Cerebellar cortex (tissue), 1 donor: ENCODE measurements around the gene CHRNA10.
"Not testable (repeated sequence)": the region's sequence is repeated elsewhere in the genome, so short reads cannot be mapped to it uniquely, and the experiment has no call there.

Experiments
- DNase-seq: peaks from one replicate; pipeline ENCODE4 v3.0.0-alpha.2; 2015; ENCODE audit warnings: low spot score

Gene CHRNA10

DNA sequence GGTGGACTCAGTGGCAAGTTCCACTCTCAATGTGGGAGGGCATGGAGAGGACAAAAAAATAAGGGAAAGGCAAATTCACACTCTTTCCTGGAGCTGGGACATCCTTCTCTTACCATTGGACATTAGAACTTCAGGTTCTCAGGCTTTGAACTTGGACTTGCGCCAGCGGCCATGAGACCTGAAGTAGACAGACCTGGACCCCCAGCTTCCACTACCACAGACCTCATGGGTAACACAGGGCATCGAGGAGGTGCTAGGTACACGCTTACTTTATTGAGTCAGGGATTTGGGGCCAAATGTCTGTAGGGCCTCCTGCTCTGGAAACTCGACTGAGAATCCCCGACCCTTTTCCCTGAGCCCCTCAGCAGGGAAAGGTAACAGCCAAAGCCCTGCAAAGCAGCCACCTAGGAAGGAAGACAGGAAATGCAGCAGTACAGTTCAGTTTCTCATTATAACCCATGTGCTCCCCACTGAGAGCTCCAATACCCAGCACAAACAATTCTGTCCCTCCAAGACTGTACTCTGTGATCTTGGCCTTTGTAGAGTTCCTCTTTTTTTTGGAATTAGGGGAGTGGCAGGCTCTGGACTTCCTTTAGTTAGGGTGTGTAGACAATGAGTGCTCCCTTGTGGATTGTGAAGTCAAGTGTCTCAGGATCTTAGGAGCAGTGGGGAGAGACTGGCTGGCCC is 5.7 kb downstream of the CHRNA10 start:
- no peak for DNase-seq

DNA sequence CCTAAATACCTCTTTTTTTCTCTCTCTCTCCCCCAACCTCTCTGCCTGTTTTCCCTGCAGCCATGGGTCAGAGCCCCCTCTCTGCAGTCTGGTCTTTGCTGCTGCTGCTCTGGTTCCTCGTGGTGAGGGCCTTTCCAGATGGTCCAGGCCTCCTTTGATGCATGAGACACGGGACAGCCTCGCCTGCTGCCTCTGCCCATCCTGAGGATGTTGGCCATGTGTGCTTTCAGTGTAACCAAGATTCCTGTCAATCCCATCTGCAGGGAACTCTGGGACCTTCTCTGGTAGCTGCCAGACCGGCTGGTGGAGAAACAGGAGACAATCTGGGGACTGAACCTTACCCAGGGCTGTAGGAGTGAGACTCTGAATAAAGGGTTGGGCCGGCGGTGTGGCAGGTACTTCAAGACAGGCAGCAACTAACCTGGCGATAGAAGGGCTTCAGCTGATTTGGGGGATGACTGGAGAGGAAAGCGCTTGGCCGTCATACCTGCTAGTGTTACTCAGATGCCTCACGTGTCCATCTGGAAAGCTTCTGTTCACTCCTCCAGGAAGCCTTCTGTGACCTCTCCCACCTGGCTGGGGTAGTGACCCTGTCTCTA is 7.1 kb downstream of the CHRNA10 start:
- DNase-seq = no peak

- DNase-seq = no peak
Observed at GRCh38 chr11:3662856-3663255, 8.3 kb downstream of the CHRNA10 start.

DNA sequence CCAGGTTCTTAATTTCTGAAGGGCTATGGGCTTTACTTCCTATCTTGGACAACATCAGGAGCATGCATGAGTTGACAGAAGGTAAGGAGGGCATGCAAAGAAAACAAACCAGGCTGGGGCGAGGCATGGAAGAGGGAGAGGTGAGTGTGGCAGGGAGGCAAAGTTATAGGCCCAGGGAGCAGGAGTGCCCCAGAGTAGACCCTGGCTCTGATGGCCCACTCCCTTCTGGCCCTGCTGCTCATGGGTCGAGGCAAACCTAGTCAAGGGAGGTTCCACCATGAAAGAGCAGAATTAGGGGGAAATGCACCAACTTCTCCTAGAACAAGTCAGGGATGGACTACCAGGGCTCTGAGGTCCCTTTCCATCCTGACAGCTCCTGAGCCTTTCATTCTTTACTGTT is 10.2 kb downstream of the CHRNA10 start:
- no peak for DNase-seq

GRCh38 chr11:3659595-3660515 is 11.3 kb downstream of the CHRNA10 start:
- no peak for DNase-seq

DNA sequence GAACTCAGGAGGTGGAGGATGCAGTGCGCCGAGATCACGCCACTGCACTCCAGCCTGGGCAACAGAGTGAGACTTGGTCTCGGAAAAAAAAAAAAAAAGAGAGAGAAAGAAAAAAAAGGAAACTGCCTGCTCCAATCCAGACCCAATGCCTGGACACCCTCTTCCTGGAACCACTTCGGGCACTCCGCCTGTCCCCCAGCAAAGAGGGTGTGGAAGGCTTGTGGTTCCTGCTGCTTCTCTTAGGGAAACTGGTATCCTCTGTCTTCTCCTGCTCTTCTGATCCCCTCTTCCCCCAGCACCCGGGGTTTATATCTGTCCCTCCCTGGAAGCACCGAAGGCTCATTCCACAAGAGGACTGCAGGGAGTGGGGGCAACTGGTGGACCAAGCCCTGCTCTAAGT is 12.9 kb downstream of the CHRNA10 start:
- DNase-seq = no peak

DNA sequence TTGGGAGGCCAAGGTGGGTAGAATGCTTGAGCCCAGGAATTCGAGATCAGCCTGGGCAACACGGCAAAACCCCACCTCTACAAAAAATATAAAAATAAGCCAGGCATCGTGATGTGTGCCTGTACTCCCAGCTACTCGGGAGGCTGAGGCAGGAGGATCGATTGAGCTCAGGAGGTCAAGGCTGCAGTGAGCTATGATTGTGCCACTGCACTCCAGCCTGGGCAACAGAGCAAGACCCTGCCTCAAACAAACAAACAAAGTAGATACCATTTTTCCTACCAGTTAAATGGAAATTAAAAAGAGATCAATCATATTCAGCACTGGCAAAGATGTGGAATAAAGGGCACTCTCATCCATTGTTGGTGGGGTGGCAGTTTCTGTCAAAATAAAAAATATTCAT is 13.9 kb downstream of the CHRNA10 start:
- not testable (repeated sequence) for DNase-seq

DNA sequence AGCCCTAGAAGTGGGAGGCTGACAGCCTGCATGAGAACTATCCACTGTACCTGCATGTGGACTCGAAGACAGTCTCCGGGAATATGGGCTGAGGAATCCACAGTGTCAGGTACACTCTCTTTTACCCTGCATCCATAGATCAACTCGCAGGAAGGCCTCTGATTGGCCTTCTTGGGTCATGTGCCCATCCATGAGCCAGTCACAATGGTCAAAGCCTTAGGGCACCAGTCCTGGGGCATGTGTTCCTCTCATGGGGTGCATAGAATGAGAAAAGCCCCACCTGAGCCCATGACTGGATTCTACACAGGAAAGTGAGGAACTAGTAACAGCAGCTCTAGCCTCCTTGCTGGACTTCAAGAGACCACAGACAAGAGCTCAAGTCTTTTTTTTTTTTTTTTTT is 15.6 kb downstream of the CHRNA10 start:
- no peak for DNase-seq

DNA sequence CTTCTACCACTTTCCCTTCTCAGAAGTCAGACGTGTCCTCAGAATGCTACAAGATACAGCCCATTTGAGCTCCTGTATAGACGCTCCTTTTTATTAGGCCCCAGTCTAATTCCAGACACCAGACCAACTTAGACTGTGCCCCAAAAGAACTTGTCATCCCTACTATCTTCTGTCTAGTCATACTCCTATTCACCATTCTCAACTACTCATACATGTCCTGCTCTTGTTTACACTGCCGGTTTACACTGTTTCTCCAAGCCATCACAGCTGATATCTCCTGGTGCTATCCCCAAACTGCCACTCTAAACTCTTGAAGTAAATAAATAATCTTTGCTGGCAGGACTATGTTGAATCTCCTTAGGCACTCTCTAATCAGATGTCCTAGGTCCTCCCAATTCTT is 18.7 kb downstream of the CHRNA10 start:
- not testable (repeated sequence) for DNase-seq

- not testable (repeated sequence) for DNase-seq
Observed at GRCh38 chr11:3649374-3649773, 21.8 kb downstream of the CHRNA10 start.

GRCh38 chr11:3648843-3649242 is 22.3 kb downstream of the CHRNA10 start:
- not testable (repeated sequence) for DNase-seq

DNA sequence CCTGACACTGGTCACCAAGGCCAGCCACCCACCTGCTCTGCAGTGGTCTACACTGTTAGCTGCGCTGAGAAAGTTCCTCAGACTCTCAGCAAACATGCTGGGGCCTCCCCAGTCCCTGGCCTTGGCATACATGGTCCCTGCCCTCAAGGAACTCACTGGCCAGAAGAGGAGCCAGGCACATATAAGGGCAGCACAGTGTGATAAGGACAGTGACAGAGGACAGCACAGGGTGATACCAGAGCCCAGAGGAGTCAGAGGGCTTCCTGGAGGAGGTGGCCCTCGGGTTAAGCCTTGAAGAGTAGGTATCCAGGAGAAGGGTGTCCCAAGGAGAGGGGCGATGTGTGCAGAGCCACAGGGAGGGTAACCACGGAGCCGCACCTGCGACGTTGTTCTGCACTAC is 25.6 kb downstream of the CHRNA10 start:
- DNase-seq = no peak

DNA sequence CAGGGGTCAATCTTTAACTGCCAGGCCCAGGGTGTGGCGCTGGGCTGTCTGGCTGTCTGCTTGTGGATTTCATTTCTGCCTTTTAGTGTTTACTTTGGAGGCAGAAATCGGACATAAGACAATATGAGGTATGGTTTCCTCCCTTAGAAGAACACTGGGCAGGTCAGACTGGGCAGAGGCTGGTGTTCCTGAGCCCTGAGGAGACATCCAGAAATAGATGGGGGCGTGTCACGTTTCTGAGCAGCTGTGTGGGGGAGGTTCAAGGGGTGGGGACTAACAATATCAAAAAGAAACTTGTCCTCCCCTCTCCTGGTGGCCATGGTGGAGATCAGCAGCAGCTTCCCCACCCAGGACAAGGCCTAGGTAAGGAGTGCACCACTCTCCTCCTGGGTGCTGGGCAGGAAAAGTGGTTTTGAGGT is 26.4 kb downstream of the CHRNA10 start, which contains the start of gene ART1:
Gene ART1, plus strand, starts transcription at position 312 of the 419 bp plus-strand sequence. CDS start 14,086 bp downstream, outside the sequence.
- no peak for DNase-seq

DNA sequence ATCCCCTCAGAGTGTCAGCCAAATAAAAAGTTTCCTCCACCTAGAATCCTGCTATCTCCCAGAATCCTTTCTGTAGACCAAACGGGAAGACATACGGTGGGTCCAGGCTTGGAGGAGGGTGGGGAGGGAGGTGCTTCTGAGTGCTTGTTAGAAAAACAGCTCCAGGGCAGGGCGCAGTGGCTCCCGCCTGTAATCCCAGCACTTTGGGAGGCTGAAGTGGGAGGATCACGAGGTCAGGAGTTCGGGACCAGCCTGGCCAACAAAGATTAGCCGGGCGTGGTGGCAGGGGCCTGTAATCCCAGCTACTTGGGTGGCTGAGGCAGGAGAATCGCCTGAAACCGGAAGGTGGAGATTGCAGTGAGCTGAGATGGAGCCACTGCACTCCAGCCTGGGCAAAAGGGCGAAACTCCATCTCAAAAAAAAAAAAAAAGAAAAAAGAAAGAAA is 28.1 kb downstream of the CHRNA10 start:
- DNase-seq = not testable (repeated sequence)

DNA sequence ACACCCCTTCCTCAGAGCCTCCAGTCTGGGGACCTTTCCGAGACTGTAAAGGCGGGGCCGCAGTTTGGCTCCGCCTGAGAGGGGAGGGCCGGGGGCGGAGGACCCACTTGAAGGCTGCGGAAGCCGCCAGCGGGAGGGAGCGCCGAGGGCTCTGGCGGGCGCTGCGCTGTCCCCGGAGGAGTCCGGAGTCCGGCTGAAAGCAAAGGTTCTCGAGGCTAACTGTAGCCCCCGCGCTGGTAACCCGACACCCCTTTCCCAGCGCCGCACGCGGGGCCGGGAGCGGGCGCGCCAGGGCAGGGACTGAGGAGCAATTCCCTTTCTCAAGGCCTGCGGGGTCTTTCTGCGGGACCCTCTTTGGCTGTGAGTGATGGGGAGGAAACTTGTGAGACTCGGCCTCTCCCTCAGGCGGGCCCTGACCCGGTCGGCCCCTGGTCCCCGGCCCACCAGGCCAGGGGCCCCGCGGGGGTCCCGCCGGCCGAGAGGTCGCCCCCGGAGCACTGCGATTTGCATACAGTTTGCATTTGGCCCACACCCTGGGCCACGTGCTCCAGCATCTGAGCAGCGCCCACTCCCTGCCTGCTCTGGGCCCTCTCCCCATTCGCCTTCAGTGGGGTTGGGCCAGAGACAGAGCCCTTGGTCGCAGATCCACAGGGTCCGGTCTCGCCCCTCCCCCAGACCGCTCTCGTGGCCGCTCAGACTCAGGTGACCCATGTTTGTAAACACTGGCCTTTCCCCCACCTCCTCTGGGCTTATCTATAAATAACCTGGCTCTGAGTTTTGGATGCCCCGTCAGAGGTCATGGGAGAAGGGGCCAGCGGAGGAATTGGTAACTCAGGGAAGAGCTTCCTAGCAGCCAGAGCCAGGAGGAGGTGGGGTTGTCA is 28.9 kb downstream of the CHRNA10 start:
- DNase-seq = peak; percentile 67

DNA sequence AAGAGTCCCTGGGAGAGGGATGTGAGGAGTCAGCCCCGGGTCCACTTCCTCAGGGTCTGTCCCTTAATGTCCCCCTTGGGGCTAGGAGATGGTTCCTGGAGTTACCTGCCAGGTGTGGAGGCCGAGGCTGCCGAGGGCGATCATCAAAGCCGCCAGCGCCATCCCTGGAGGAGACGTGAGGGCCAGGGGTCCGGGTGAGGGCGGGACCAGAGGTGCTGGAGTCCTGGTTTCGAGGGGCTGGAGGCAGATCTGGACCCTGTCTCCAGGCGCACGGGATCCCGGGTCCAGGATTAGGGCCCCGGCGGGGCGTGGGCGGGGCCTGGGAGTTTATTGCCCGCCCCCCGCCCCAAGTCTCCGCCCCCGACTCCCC is 29.5 kb downstream of the CHRNA10 start, which contains the start of gene ART5:
Gene ART5, minus strand, starts transcription at position 292 of the 370 bp plus-strand sequence. Its CDS starts 130 bp downstream, at position 162.
- no peak for DNase-seq

DNA sequence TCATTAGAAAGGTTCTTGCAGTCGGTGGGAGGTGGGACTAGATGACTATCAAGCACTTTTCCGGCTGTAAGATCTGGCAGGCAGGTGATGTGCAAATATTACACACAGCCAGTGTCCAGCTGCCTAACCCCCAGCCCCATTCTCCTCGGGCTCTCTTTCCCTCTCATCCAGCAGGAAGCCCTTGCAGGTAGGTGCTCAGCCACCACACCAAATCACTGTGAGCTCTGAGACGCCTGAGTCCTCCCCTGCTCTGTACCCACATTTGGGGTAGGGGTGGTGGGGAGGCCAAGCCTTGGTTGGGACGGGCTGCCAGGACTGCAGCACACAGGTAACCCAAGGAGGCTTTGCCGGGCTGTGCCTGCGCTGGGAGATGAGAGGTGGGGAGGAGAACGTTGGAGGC is 30.0 kb downstream of the CHRNA10 start:
- DNase-seq = no peak

GRCh38 chr11:3639841-3640240 is 31.3 kb downstream of the CHRNA10 start:
- no peak for DNase-seq

GRCh38 chr11:3638513-3638912 is 32.7 kb downstream of the CHRNA10 start:
- no peak for DNase-seq

DNA sequence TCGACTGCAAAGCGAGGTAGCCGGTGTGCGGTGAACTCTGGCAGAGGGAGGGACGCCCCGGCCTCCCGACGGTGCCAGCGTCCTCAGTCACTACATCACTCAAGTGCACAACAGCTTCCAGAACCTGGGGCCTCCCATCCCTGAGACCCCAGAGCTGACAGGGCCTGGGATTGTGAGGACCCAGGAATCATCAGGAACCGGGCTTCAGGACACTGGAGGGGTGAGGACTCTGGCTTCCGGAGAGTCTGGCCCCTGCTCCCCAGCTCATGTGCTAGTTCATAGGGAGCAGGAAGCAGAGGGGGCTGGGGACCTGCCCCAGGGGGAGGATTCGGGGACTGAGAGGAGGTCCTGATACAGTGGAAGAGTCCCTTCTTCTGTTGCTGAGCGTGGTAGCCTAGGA is 34.0 kb downstream of the CHRNA10 start:
- no peak for DNase-seq

- DNase-seq = no peak
Observed at GRCh38 chr11:3635641-3636375, 35.4 kb downstream of the CHRNA10 start.
